GM19238 (cell line): ENCODE results near the gene CACNA1H.
"Not testable (repeated sequence)": the region's sequence is repeated elsewhere in the genome, so short reads cannot be mapped to it uniquely, and the experiment has no call there.

ENCODE experiments used
- DNase-seq: peaks from one replicate; pipeline ENCODE4 v3.0.0; 2011; ENCODE audit warnings: low spot score; ENCODE audit not compliant: insufficient read length

The CACNA1H gene

DNA sequence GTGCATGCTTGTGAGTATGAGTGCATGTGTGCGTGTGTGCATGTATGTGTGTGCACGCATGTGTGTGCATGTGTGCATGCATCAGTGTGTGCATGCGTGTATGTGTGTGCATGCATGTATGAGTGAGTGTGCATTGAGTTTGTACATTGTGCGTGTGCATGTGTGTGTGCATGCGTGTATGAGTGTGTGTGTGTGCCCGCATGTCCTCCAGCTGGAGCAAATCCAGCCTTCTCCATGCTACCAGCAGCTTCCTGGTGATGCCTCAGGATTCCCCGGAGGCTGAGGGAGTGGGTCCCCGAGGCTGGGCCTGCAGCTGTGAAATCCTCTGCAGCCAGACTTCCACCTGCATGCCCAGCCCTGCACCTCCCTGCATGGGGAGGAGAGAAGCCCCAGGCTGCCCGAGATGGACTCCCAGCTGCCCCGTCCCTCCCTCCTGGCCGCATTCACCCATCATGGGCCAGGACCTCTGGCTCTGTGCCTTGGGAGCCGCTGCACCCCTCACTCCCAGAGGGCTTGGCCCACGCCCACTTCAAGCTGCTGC lies 112.3 kb downstream of the CACNA1H start:
- no peak for DNase-seq

DNA sequence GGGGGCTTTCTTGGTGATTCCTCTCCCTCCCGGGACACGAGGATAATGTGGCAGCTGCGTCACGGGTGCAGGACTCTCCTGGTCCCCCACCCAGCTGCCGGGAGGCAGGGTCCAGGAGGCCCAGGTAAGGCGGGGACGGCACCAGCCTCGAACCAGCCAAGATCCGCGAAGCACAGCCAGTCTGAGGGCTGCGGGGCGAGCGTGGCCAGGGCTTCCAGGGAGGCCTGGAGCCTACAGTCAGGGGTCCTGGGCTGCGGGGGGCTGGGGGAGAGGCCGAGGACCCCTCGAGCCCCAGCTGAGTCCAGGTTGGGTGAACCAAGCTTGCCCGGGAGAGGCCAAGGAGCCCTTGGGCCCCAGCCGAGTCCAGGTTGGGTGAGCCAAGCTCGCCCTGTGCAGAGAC lies 112.9 kb downstream of the CACNA1H start:
- no peak for DNase-seq

DNA sequence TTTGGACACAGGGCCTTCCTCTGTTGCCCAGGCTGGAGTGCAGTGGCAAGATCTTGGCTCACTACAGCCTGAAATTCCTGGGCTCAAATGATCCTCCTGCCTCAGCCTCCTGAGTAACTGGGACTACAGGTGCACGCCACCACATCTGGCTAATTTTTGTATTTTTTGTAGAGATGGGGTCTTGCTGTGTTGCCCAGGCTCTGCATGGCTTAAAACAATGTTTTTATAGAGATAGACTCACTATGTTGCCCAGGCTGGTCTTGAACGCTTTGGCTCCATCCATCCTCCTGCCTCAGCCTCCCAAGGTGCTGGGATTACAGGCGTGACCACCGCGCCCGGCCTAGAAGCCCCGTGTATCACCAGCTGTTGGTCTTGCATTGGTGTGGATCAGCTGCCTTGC lies 116.5 kb downstream of the CACNA1H start:
- not testable (repeated sequence) for DNase-seq

DNA sequence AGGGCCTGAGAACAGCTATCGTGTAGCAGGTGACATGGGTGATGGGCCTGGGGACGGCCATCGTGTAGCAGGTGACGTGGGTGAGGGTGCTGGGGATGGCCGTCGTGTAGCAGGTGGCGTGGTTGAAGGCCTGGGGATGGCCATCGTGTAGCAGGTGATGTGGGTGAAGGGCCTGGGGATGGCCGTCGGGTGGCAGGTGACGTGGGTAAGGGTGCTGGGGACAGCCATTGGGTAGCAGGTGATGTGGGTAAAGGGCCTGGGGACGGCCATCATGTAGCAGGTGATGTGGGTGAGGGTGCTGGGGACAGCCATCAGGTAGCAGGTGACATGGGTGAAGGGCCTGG lies 118.4 kb downstream of the CACNA1H start:
- DNase-seq: no peak
